ENCODE measurements around the gene CASR.
"Not testable (repeated sequence)": the region's sequence is repeated elsewhere in the genome, so short reads cannot be mapped to it uniquely, and the experiment has no call there.

CASR gene

GRCh38 chr3:122183521-122183892 lies at the start of gene CASR:
TSS of gene CASR (plus strand) at chr3:122183668. CDS start at chr3:122254190, 70,522 bp downstream.
- DNase-seq (ENCODE audit: low spot score), result no peak

GRCh38 chr3:122146466-122146865 lies 37.0 kb upstream of the CASR start:
- DNase-seq (ENCODE audit: low spot score), result no peak

- DNase-seq (ENCODE audit: low spot score), result no peak
Measured at GRCh38 chr3:122148941-122149627, 34.4 kb upstream of the CASR start.

GRCh38 chr3:122151480-122151879 lies 32.0 kb upstream of the CASR start:
- DNase-seq (ENCODE audit: low spot score), result no peak

- DNase-seq (ENCODE audit: low spot score), result not testable (repeated sequence)
Measured at GRCh38 chr3:122164983-122165382, 18.5 kb upstream of the CASR start.

GRCh38 chr3:122167630-122168029 lies 15.8 kb upstream of the CASR start:
- DNase-seq (ENCODE audit: low spot score), result no peak

GRCh38 chr3:122168044-122168443 lies 15.4 kb upstream of the CASR start:
- DNase-seq (ENCODE audit: low spot score), result no peak

- DNase-seq (ENCODE audit: low spot score), result no peak
Measured at GRCh38 chr3:122169911-122170310, 13.6 kb upstream of the CASR start.

- DNase-seq (ENCODE audit: low spot score), result not testable (repeated sequence)
Measured at GRCh38 chr3:122171361-122171760, 12.1 kb upstream of the CASR start.

- DNase-seq (ENCODE audit: low spot score), result no peak
Measured at GRCh38 chr3:122178711-122179110, 4.8 kb upstream of the CASR start.

- DNase-seq (ENCODE audit: low spot score), result no peak
Measured at GRCh38 chr3:122183893-122184590, 574 bp downstream of the CASR start.

- DNase-seq (ENCODE audit: low spot score), result no peak
Measured at GRCh38 chr3:122184591-122184929, 1.1 kb downstream of the CASR start.

- no peak for DNase-seq (ENCODE audit: low spot score)
Measured at GRCh38 chr3:122186372-122186771, 2.9 kb downstream of the CASR start.

- DNase-seq (ENCODE audit: low spot score), result no peak
Measured at GRCh38 chr3:122188737-122189136, 5.3 kb downstream of the CASR start.

- DNase-seq (ENCODE audit: low spot score), result no peak
Measured at GRCh38 chr3:122189357-122189756, 5.9 kb downstream of the CASR start.

- DNase-seq (ENCODE audit: low spot score), result no peak
Measured at GRCh38 chr3:122190525-122190924, 7.1 kb downstream of the CASR start.

GRCh38 chr3:122198966-122199365 lies 15.5 kb downstream of the CASR start:
- DNase-seq (ENCODE audit: low spot score), result no peak

GRCh38 chr3:122199552-122199951 lies 16.1 kb downstream of the CASR start:
- no peak for DNase-seq (ENCODE audit: low spot score)

GRCh38 chr3:122200661-122201060 lies 17.2 kb downstream of the CASR start:
- no peak for DNase-seq (ENCODE audit: low spot score)

- DNase-seq (ENCODE audit: low spot score), result not testable (repeated sequence)
Measured at GRCh38 chr3:122201476-122201875, 18.0 kb downstream of the CASR start.

GRCh38 chr3:122208579-122208978 lies 25.1 kb downstream of the CASR start:
- no peak for DNase-seq (ENCODE audit: low spot score)

- no peak for DNase-seq (ENCODE audit: low spot score)
Measured at GRCh38 chr3:122213650-122214049, 30.2 kb downstream of the CASR start.

GRCh38 chr3:122214711-122215110 lies 31.2 kb downstream of the CASR start:
- DNase-seq (ENCODE audit: low spot score), result no peak
